DLD1 (cell line): ENCODE data around the gene GZMM.
"Not testable (repeated sequence)": the region's sequence is repeated elsewhere in the genome, so short reads cannot be mapped to it uniquely, and the experiment has no call there.

ENCODE experiments used
- in situ Hi-C: cut with HindIII; loops from 2 replicates; pipeline ENCODE4 v1.10.0; 2017; ENCODE audit warnings: low sequenced_read_pairs

Gene GZMM

DNA sequence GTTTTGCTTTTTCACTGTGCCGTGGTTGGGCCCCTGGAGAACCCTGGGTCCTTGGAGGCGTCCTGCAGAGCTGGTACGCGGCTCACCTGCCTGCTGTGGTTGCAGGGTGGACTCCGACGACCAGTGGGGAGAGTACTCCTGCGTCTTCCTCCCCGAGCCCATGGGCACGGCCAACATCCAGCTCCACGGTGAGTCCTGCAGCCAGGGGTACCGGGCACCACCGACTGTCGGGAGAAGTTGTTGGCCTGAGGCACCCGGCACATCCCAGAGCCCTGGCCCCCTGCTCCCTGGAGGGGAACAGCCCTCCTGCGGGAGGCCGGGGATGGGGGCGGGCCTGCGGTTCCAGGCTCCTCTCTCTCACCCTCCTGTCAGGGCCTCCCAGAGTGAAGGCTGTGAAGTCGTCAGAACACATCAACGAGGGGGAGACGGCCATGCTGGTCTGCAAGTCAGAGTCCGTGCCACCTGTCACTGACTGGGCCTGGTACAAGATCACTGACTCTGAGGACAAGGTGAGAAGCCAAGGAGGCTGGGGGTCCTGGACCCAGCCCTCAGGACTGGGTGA lies 36.5 kb downstream of the GZMM start:
- in situ Hi-C loops = no loop called here

DNA sequence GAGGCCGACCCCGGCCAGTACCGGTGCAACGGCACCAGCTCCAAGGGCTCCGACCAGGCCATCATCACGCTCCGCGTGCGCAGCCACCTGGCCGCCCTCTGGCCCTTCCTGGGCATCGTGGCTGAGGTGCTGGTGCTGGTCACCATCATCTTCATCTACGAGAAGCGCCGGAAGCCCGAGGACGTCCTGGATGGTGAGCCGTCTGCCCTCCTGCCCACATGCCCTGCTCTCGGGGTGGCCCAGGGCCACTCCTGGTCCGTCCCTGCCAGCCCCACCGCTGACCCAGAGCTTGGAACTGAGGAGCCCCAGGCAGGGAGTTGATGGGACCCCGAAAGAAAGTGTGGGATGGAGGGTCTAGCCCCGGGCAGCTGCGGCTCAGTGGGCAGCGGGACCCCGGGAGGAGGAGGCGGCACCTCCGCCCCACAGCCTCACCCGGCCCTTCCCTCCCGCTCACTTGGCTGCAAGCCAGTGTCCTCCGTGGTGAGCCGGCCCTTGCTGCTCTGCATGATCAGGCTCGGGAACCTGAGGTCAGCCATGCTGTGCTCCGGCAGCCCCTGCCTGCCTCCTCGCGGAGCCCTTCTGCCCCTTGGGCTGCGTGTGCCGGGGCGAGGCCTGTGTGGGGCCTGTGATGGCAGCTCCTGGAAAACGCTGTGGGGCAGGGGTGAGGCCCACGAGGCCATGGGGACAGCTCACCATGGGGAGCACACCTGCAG lies 37.7 kb downstream of the GZMM start:
- in situ Hi-C loops = no loop called here

DNA sequence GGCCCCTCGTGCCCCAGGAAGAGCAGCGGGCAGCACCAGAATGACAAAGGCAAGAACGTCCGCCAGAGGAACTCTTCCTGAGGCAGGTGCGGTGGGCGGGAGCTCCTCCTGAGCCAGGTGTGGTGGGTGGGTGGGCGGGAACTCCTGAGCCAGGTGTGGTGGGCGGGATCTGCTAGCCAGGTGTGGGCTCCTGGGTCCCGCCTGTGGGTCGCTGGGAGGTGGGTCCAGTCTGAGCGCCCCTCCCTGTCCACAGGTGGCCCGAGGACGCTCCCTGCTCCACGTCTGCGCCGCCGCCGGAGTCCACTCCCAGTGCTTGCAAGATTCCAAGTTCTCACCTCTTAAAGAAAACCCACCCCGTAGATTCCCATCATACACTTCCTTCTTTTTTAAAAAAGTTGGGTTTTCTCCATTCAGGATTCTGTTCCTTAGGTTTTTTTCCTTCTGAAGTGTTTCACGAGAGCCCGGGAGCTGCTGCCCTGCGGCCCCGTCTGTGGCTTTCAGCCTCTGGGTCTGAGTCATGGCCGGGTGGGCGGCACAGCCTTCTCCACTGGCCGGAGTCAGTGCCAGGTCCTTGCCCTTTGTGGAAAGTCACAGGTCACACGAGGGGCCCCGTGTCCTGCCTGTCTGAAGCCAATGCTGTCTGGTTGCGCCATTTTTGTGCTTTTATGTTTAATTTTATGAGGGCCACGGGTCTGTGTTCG lies 38.8 kb downstream of the GZMM start:
- in situ Hi-C loops = no loop called here

DNA sequence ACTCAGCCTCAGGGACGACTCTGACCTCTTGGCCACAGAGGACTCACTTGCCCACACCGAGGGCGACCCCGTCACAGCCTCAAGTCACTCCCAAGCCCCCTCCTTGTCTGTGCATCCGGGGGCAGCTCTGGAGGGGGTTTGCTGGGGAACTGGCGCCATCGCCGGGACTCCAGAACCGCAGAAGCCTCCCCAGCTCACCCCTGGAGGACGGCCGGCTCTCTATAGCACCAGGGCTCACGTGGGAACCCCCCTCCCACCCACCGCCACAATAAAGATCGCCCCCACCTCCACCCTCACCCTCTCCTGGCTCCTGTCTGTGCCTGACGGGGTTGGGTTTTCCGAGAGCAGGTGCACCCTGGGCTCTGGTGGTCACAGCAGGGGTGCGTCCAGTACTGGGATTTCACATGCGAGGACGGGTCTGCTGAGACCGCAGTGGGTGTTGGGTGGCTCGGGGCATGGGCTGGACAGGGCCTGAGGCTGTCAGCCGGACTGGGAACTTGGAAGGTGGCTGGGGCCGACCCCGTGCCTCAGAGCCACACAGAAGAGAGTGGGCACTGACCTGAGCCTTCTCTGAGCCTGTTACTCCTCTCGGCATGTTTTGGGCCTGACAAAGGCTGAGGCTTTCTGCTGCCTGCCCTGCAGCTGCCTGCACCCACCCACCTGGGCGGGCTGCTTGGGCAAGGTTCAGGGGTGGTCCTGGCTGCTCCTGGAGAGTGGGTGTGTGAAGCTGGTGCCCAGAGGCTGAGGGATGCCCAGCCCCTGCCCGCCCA lies 39.5 kb downstream of the GZMM start:
- in situ Hi-C loops = no loop called here

DNA sequence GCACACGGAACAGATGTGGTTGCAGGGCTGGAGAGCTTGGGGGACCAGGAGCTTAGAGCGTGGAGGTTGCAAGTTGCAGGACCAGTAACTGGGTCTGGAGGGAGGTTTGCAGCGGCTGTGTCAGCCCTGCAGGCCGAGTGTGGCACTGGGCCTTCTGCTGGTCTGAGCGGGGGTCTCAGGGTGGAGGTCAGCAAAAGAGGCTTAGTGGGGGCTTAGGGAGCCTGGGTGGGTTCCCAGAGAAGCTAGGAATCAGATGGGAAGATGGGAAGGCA lies 40.1 kb downstream of the GZMM start:
- in situ Hi-C loops = no loop called here

DNA sequence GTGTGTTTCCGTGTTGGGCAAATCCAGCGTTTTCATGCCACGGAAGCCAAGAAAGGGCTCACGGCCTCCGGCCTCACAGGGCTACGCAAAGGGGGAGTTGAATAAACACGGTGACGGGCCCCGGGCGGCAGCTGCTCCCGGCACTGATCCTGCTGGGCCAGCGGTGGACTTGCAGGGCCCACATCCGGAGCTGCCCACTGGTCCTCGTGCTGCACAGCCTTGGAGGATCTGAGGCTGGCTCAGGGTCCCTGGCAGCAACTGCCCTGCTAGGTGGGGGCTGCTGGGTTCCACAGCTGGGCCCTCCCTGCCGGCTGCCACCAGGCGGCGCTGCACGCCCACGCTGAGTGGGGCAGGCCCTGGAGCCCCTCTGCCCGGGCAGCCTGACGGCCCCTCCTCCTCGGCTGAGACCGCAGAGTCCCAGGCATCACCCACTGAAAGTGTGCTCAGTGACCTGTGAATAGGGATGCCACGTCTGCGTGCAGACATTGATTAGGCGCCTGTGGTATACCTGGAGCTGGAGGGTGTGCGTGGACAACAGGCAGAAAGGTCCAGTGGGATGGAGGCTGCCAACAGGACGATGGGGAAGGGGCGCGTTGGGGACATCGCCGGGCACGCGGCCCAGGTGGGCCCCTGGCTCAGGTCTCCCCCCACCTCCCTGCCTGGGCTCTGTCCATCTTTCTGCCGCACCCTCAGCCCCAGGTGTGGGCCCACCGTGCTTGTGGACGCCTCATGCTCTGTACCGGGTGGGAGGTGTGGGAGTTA lies 40.6 kb downstream of the GZMM start:
- in situ Hi-C loops = no loop called here

DNA sequence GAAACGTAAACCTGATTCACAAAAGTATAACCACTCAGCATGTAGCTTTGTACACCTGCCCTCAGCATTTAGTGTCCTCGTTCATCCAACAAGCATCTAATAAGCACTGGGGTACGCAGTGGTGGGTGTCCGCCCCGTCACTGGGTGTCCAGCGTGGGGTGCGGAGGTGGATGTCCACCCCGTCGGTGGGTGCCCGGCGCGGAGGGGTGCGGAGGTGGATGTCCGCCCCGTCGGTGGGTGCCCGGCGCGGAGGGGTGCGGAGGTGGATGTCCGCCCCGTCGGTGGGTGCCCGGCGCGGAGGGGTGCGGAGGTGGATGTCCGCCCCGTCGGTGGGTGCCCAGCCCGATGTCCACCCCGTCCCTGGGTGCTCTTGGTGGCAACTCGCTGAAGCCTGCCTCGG lies 41.3 kb downstream of the GZMM start:
- in situ Hi-C loops = not testable (repeated sequence)

DNA sequence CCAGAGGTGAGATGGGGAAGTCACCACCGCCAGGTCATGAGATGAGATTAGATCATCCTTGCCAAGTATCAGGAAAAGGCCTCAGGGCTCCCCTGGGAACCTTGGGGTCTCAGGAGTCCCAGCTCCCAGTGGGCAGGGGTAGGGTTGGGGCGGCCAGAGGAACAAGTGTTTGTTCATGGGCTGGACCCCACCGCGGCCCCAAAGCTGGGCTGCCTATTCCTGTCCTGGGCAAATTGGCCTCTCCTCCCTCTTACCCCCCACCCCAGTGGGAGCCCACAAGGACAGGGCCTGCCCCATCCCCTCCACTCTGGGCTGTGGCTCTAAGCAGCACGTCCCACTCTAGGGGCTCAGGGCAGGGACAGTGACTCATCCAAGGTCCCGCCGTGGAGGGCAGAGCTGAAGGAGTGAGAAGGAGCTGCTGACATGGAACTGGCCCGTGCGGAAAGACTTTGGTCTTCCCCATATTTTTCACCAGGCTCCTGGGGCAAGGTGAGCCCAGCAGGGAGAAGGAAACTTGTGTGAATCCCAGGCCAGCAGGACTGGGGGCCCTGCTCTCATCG lies 41.8 kb downstream of the GZMM start:
- in situ Hi-C loops = no loop called here

DNA sequence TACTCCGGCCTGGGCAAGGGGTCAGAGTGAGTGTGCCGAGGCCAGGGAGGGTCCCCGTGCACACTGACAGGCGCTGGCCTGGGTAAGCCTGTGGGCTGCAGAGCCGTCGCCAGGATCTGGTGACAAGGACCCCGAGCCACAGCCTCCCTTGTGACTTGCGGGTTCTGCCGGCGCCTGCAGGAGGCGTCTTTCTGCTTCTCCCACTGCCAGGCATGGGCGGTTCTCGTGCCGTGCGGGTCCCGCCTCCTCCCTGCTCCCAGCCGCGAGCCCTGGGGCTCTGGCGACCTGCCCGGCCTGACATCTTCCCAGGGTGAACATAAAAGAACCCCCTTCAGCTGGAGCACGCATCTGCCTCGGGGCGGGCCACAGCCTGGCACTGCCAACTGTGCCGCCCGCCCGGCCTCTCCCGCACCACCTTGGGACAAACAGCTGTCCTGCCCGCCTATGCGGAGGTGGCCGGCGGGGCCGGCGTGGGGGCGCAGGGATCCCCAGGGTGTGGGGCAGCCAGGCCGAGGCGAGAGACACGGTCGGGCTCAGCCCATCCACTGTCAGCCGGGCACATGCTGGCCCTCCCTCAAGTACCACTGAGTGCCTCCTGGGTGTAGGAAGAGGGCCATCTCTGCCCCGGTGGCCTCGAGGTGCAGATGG lies 44.4 kb downstream of the GZMM start:
- in situ Hi-C loops = no loop called here

DNA sequence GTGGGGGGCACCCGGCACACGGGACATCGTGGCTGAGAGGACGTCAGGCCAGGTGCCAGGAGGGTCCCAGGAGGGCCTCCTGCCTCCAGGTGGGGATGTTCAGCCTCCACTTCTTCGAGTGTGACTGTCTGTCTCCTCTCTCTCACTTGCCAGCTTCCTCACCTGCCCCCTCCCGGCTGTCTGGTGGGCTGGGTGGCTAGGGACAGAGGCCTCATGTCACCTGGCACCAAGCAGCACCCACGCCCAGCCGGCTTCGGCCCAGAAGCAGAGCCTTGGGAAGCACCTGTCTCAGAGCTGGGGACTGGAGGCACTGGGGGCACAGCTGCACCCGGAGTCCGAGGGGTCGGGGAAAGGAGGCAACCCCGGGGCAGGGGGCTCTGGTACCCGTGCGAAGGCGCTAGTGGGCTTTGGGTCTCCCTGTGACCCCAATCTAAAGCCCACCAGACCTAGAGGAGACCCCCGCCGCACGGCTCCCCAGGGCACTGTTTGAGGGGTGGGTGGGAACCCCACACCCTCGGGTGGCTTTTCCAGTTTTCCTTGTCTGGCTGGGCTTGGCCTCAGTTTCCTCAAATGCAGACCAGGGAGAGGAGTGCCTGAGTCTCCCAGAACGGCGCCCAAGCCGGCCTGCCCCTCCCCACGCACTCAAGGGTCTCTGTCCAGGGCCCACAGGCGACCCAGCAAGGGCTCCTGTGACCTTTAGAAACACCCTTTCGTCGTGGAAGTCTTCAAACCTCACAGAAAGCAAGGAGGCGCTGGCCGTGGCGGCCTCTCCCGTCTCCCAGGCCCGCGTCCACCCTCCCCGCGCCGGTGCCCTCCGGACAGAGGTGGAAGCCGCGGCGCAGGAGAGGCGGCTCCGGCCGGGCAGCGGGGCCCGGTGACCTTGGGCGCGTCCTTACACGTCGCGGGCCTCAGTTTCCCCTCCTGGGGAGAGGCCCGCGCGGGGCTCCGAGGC lies 45.2 kb downstream of the GZMM start:
- in situ Hi-C loops = no loop called here

DNA sequence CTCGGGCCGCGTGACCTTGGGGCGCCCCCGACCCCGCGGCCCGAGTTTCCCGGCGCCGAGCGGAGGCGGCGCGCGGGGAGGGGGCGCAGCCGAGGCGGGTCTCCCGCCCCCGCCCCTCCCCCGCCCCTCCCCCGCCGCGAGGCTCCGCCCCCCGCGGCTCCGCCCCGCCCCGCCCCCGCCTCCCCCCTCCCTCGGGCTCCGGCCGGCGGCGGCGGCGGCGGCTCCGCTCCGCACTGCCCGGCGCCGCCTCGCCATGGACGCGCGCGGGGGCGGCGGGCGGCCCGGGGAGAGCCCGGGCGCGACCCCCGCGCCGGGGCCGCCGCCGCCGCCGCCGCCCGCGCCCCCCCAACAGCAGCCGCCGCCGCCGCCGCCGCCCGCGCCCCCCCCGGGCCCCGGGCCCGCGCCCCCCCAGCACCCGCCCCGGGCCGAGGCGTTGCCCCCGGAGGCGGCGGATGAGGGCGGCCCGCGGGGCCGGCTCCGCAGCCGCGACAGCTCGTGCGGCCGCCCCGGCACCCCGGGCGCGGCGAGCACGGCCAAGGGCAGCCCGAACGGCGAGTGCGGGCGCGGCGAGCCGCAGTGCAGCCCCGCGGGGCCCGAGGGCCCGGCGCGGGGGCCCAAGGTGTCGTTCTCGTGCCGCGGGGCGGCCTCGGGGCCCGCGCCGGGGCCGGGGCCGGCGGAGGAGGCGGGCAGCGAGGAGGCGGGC lies 46.0 kb downstream of the GZMM start, which contains the start of gene HCN2:
Gene HCN2, plus strand, starts transcription at position 189 of the 703 bp plus-strand sequence. Its CDS starts 65 bp downstream, at position 254.
- in situ Hi-C loops = no loop called here

DNA sequence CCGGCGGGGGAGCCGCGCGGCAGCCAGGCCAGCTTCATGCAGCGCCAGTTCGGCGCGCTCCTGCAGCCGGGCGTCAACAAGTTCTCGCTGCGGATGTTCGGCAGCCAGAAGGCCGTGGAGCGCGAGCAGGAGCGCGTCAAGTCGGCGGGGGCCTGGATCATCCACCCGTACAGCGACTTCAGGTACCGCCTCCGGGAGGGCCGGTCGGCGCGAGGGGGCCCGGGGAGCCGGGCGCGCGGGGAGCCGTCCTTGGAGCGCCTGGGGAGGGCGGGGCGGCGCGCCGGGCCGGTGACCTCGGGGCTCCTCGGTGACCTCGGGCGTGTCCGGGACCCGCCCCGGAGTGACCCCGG lies 46.5 kb downstream of the GZMM start:
- in situ Hi-C loops = no loop called here

DNA sequence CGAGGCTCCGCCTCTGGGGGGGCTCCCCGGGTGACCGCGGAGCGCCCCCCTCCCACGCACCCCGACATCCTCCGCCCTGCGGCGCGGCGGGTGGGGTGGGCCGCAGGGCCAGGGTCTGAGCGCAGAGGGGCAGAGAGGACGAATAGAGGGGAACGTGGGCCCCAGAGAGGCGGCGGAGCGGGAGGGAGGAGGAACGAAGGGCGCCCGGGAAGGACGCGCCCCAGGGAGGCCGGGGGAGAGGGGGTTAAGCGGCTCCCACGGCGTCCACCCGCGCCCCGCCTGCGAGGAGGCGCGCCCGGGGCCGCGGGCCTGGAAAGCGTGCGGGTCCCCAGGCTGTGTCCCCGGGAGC lies 46.9 kb downstream of the GZMM start:
- in situ Hi-C loops = no loop called here

DNA sequence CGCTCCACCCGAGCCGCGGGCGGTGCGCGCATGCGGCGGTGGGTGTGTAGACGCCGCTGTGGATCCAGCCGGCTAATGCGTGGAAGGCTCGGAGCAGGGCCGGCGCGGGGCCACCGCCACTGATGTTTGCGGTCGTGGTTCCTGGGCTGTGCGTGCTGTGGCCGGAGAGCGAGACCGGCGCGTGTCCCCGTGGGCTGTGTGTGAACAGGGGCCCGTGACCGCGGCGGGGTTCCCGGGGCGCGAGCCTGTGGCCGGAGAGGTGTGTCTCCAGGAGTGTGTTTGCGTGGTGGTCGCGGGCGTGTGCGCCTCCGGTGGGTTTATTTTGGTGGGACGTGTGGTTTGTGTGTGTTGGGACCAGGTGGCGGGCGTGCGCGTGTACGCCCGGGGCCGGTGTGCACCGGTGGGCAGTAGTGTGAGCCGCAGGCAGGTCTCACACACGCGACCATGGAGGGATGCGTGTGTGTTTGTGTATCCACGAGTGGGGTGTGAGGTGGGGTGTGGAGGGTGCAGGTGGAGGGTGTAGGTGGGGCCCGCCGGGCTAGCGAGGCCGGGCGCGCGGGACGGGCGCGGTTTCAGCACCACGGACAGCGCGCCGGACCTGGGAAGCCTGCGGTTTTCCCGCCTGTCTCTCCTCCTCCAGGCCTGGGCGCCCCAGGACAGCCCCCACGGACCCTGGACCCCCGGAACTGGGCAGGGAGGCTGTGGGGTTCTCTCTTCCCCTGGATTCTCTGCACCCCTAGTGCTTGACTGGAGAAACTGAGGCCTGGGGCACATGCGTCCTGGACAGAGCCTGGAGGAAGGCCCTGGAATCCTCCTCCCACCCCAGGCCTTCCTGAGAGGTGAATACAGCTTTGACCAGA lies 47.5 kb downstream of the GZMM start:
- in situ Hi-C loops = no loop called here

DNA sequence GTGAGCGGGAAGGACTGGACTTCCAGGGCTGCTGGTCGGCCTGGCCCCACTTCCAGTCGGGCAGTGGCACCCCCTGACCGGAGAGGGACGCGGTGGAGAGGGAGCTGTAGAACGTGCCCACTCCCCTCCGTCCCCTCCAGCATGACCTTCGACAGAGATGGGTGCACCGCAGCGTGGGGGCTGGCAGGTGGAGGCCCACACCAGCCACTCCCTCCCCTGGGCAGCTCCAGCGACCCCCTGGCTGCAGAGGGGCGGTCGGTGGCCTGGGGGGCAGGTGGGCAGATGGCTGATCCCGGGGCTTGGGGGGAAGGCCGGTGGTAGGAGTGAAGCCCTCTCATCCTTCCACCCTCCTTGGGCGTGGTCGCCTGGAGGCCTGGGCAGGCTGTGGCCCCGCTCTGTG lies 48.2 kb downstream of the GZMM start:
- in situ Hi-C loops = no loop called here

DNA sequence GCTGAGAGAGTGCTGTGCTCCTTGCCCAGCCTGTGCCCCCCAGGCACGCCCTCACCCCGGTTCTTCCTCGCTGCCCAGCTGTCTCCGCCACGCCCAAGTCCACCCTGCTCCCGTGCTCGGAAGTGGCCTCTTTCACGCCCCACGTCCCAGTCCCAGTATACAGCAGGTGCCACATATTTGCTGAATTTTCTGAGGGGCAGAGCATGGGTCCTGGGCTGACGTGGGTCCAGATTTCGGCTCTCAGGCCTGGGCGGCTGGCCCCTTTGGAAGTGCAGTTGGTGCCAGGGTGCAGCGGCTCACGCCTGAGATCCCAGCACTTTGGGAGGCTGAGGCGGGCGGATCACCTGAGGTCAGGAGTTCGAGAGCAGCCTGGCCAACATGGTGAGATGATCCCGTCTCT lies 49.2 kb downstream of the GZMM start:
- in situ Hi-C loops = no loop called here

DNA sequence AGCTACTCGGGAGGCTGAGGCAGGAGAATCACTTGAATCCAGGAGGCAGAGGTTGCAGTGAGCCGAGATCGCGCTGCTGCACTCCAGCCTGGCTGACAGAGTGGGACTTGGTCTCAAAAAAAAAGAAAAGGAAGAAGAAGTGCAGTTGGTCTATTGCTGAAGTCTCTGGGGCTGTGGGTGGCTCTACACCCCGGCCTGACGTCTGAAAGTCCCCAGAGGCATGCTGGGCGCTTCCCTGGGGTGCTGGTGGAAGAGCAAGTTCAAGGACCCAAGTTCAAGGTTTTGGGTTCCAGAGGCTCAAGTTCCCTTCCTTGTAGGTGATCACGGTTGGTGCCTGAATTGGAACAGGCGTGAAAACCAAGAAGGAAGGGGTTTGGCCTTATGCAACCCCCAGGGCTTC lies 49.7 kb downstream of the GZMM start:
- in situ Hi-C loops = no loop called here
